ENCODE data around the gene NPEPPS.
"Not testable (repeated sequence)": the region's sequence is repeated elsewhere in the genome, so short reads cannot be mapped to it uniquely, and the experiment has no call there.

- not testable (repeated sequence) for TF ChIP-seq KDM5A (IDR thresholded peaks at IDR 0.05; ENCODE audit: low read length); POLR2A (IDR thresholded peaks at IDR 0.05; ENCODE audit: control extremely low read depth in 1 of 2, low read depth in 2 of 2, low read length in 2 of 2); EP300 (IDR thresholded peaks at IDR 0.05; ENCODE audit: borderline replicate concordance in 1 of 2, low read depth in 2 of 2, low read length in 2 of 2); CBX8 (IDR thresholded peaks at IDR 0.05; ENCODE audit: borderline replicate concordance, low read depth, low read length); CHD2 (IDR thresholded peaks at IDR 0.05; ENCODE audit: low read length); NRF1 (IDR thresholded peaks at IDR 0.05; ENCODE audit: low read depth, low read length); PHF8 (conservative IDR thresholded peaks at IDR 0.05; ENCODE audit: low read depth, low read length); EZH2 (IDR thresholded peaks at IDR 0.05; ENCODE audit: low read depth, low read length, severe bottlenecking); HDAC6 (IDR thresholded peaks at IDR 0.05; ENCODE audit: low read depth, low read length); SRF (IDR thresholded peaks at IDR 0.05; ENCODE audit: low read depth, low read length); JUND (IDR thresholded peaks at IDR 0.05; ENCODE audit: low read length); TCF12 (IDR thresholded peaks at IDR 0.05; ENCODE audit: low read depth, low read length)
- TF ChIP-seq, protein P1, sequence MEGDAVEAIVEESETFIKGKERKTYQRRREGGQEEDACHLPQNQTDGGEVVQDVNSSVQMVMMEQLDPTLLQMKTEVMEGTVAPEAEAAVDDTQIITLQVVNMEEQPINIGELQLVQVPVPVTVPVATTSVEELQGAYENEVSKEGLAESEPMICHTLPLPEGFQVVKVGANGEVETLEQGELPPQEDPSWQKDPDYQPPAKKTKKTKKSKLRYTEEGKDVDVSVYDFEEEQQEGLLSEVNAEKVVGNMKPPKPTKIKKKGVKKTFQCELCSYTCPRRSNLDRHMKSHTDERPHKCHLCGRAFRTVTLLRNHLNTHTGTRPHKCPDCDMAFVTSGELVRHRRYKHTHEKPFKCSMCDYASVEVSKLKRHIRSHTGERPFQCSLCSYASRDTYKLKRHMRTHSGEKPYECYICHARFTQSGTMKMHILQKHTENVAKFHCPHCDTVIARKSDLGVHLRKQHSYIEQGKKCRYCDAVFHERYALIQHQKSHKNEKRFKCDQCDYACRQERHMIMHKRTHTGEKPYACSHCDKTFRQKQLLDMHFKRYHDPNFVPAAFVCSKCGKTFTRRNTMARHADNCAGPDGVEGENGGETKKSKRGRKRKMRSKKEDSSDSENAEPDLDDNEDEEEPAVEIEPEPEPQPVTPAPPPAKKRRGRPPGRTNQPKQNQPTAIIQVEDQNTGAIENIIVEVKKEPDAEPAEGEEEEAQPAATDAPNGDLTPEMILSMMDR (IDR thresholded peaks at IDR 0.05; ENCODE audit: control extremely low read depth in 1 of 3, insufficient read depth in 1 of 3, low read depth in 1 of 3, low read length in 3 of 3), result not testable (repeated sequence)
Measured at GRCh38 chr17:47561698-47562405, 30.9 kb downstream of the NPEPPS start.

Data from H1 (cell line).